Measurements from ENCODE around the gene MICAL2.

MICAL2 gene

GRCh38 chr11:12189543-12190235, 79.3 kb downstream of the MICAL2 start:
- no peak for DNase-seq (ENCODE audit: low spot score)

GRCh38 chr11:12190511-12190910, 80.1 kb downstream of the MICAL2 start:
- DNase-seq (ENCODE audit: low spot score): no peak

GRCh38 chr11:12192794-12193514, 82.6 kb downstream of the MICAL2 start:
- DNase-seq (ENCODE audit: low spot score): no peak

GRCh38 chr11:12193515-12194336, 83.3 kb downstream of the MICAL2 start:
- no peak for DNase-seq (ENCODE audit: low spot score)

- DNase-seq (ENCODE audit: low spot score): no peak
Observed at GRCh38 chr11:12195768-12196167, 85.4 kb downstream of the MICAL2 start.

- no peak for DNase-seq (ENCODE audit: low spot score)
Observed at GRCh38 chr11:12196308-12196707, 85.9 kb downstream of the MICAL2 start.

GRCh38 chr11:12196872-12197271, 86.5 kb downstream of the MICAL2 start:
- DNase-seq (ENCODE audit: low spot score): no peak

GRCh38 chr11:12198251-12199222, 88.1 kb downstream of the MICAL2 start:
- DNase-seq (ENCODE audit: low spot score): no peak

- DNase-seq (ENCODE audit: low spot score): no peak
Observed at GRCh38 chr11:12199231-12199948, 89.0 kb downstream of the MICAL2 start.

GRCh38 chr11:12200279-12200990, 90.0 kb downstream of the MICAL2 start:
- DNase-seq (ENCODE audit: low spot score): peak; percentile 49

GRCh38 chr11:12200991-12201985, 90.9 kb downstream of the MICAL2 start:
- DNase-seq (ENCODE audit: low spot score): peak; percentile 87

GRCh38 chr11:12202661-12203310, 92.4 kb downstream of the MICAL2 start:
- DNase-seq (ENCODE audit: low spot score): no peak

GRCh38 chr11:12204506-12204905, 94.1 kb downstream of the MICAL2 start:
- no peak for DNase-seq (ENCODE audit: low spot score)

- no peak for DNase-seq (ENCODE audit: low spot score)
Observed at GRCh38 chr11:12205330-12205729, 94.9 kb downstream of the MICAL2 start.

- peak; percentile 19 for DNase-seq (ENCODE audit: low spot score)
Observed at GRCh38 chr11:12206529-12206928, 96.1 kb downstream of the MICAL2 start.

- DNase-seq (ENCODE audit: low spot score): peak; percentile 64
Observed at GRCh38 chr11:12207384-12208150, 97.2 kb downstream of the MICAL2 start.

- DNase-seq (ENCODE audit: low spot score): no peak
Observed at GRCh38 chr11:12209096-12209495, 98.7 kb downstream of the MICAL2 start.

GRCh38 chr11:12210200-12210599, 99.8 kb downstream of the MICAL2 start:
- no peak for DNase-seq (ENCODE audit: low spot score)
